Natural killer cell (primary cell): ENCODE measurements around the gene SLC2A4. TPM values are rescaled to one million over a fixed set of nuclear protein-coding genes. Genes with fewer than 3 reads are reported as not detected.

Experiments
- ATAC-seq, 3 donors: fragments of 150-1000 bp in 2 of 3; fragments of 200-7000 bp in 1 of 3; cut with Tn5 transposase; 1 replicate in 1 of 3; 2 replicates in 2 of 3; pipeline ENCODE4 v1.10.0; 2021; ENCODE audit warnings: mild to moderate bottlenecking in 2 of 3, moderate library complexity in 2 of 3
- DNase-seq, 2 donors: peaks; one replicate each; pipeline versions ENCODE4 v3.0.0 to v3.0.0-alpha.2; 2013 to 2021; ENCODE audit warnings: mixed read lengths in 1 of 2
- H3K27ac ChIP-seq: one replicate; pipeline ENCODE4 v1.5.1; 2013; ENCODE audit warnings: mild to moderate bottlenecking, low read length
- H3K27me3 ChIP-seq: one replicate; pipeline ENCODE4 v1.6.1; 2013; ENCODE audit warnings: low read length; ENCODE audit not compliant: control insufficient read depth, insufficient read depth
- H3K36me3 ChIP-seq: one replicate; pipeline ENCODE4 v1.6.1; 2013; ENCODE audit warnings: low read length; ENCODE audit not compliant: control insufficient read depth, insufficient read depth
- H3K4me1 ChIP-seq: one replicate; pipeline ENCODE4 v1.6.1; 2013; ENCODE audit warnings: low read length; ENCODE audit not compliant: control insufficient read depth, insufficient read depth
- H3K4me3 ChIP-seq: one replicate; pipeline ENCODE4 v1.5.1; 2013; ENCODE audit warnings: low read length
- H3K9me3 ChIP-seq: one replicate; pipeline ENCODE4 v1.6.1; 2013; ENCODE audit warnings: low read length; ENCODE audit not compliant: control insufficient read depth, insufficient read depth
- H3K27ac Mint-ChIP-seq, 2 donors: one replicate each; pipeline ENCODE4 v1.8.0; 2022; ENCODE audit warnings: mild to moderate bottlenecking in 2 of 2, mixed read lengths in 2 of 2, moderate library complexity in 1 of 2
- H3K27me3 Mint-ChIP-seq, 2 donors: one replicate each; pipeline ENCODE4 v1.8.0; 2022; ENCODE audit warnings: low read depth in 2 of 2, mixed read lengths in 2 of 2
- H3K36me3 Mint-ChIP-seq: one replicate; pipeline ENCODE4 v1.8.0; 2022; ENCODE audit warnings: mixed read lengths
- H3K4me1 Mint-ChIP-seq, 2 donors: one replicate each; pipeline ENCODE4 v1.8.0; 2022; ENCODE audit warnings: mixed read lengths in 2 of 2
- H3K4me3 Mint-ChIP-seq: one replicate; pipeline ENCODE4 v1.8.0; 2022; ENCODE audit warnings: mild to moderate bottlenecking, moderate library complexity, mixed read lengths
- H3K9me3 Mint-ChIP-seq, 2 donors: one replicate each; pipeline ENCODE4 v1.8.0; 2022; ENCODE audit warnings: mixed read lengths in 2 of 2
- CTCF ChIP-seq: fragments of 200-600 bp; IDR thresholded peaks from one replicate; pipeline ENCODE4 v1.8.0; 2022; ENCODE audit warnings: antibody characterized with exemption
- WGBS: methylation state at CpG from one replicate; pipeline ENCODE4 v1.1.7; 2013; ENCODE audit warnings: missing lambda C conversion rate; ENCODE audit not compliant: insufficient coverage; 5-methylcytosine and 5-hydroxymethylcytosine counted together
- intact Hi-C: fragments of 100-400 bp; cut with micrococcal nuclease; formaldehyde crosslinking; loops from one replicate; pipeline ENCODE4 v1.14.2; 2022
- total RNA-seq, 4 donors: library from RNA; stranded (reverse); fragments of 120-200 nt in 1 of 4; gene quantifications; one replicate each; pipeline versions ENCODE4 v1.2.3 to v1.2.4, GENCODE V29; 2013 to 2022

SLC2A4 gene
- total RNA-seq, 3 donors from 2014 or later (not counting 1 experiment from before 2014, with no cell fraction given), result not detected

GRCh38 chr17:7322520-7323194 is 41.1 kb downstream of the SLC2A4 start:
- H3K4me1 ChIP-seq, result peaks cover 6% of the 10 kb centered on the region
- no peak overlapping the region for H3K4me3 ChIP-seq
- peaks cover 49% of the 10 kb centered on the region for H3K36me3 ChIP-seq
- TF ChIP-seq CTCF, result no peak
- H3K27ac Mint-ChIP-seq, result no peak overlapping the region
- H3K27me3 ChIP-seq, result no peaks in the 10 kb centered on the region
- no peak overlapping the region for H3K27ac ChIP-seq
- no peaks in the 10 kb centered on the region for H3K36me3 Mint-ChIP-seq
- WGBS, result 97% methylated on average over 22 of the region's 22 CpGs
- intact Hi-C loops, result no loop called here
- no peak for DNase-seq
- H3K4me1 Mint-ChIP-seq, result peaks cover 0 to 13% of the 10 kb centered on the region in 2 donors
- no peaks in the 10 kb centered on the region for H3K9me3 ChIP-seq
- ATAC-seq, result no peak
- no peaks in the 10 kb centered on the region for H3K9me3 Mint-ChIP-seq
- no peaks in the 10 kb centered on the region for H3K27me3 Mint-ChIP-seq
- H3K4me3 Mint-ChIP-seq, result no peak overlapping the region

GRCh38 chr17:7323731-7324437 is 42.4 kb downstream of the SLC2A4 start:
- intact Hi-C loops, result no loop called here
- H3K36me3 Mint-ChIP-seq, result no peaks in the 10 kb centered on the region
- H3K4me3 ChIP-seq, result no peak overlapping the region
- TF ChIP-seq CTCF, result peak; percentile 82
- 70% methylated on average over 39 of the region's 39 CpGs for WGBS
- ATAC-seq, result peak in 2 of 3 donors; percentile 53 to 54
- H3K27me3 Mint-ChIP-seq, result no peaks in the 10 kb centered on the region
- peaks cover 14% of the 10 kb centered on the region for H3K4me1 ChIP-seq
- H3K27ac Mint-ChIP-seq, result no peak overlapping the region
- no peaks in the 10 kb centered on the region for H3K27me3 ChIP-seq
- H3K36me3 ChIP-seq, result peaks cover 43% of the 10 kb centered on the region
- no peak overlapping the region for H3K4me3 Mint-ChIP-seq
- no peaks in the 10 kb centered on the region for H3K9me3 ChIP-seq
- peak; percentile 66 to 79 for DNase-seq
- H3K27ac ChIP-seq, result no peak overlapping the region
- peaks cover 11 to 25% of the 10 kb centered on the region in 2 donors for H3K4me1 Mint-ChIP-seq
- H3K9me3 Mint-ChIP-seq, result no peaks in the 10 kb centered on the region

- no peak overlapping the region for H3K27ac Mint-ChIP-seq
Measured at GRCh38 chr17:7324438-7324779, 42.9 kb downstream of the SLC2A4 start.

More at GRCh38 chr17:7324438-7324779, 42.9 kb downstream of the SLC2A4 start:
- H3K4me1 ChIP-seq, result peaks cover 14% of the 10 kb centered on the region
- no peaks in the 10 kb centered on the region for H3K27me3 Mint-ChIP-seq
- H3K9me3 Mint-ChIP-seq, result no peaks in the 10 kb centered on the region
- H3K4me3 ChIP-seq, result no peak overlapping the region
- no peak overlapping the region for H3K27ac ChIP-seq
- ATAC-seq (no peak), DNase-seq (no peak)
- TF ChIP-seq CTCF, result peak; percentile 32
- H3K9me3 ChIP-seq, result no peaks in the 10 kb centered on the region
- intact Hi-C loops, result no loop called here
- H3K36me3 ChIP-seq, result peaks cover 43% of the 10 kb centered on the region
- H3K36me3 Mint-ChIP-seq, result no peaks in the 10 kb centered on the region
- H3K4me1 Mint-ChIP-seq, result peaks cover 13 to 26% of the 10 kb centered on the region in 2 donors
- no peaks in the 10 kb centered on the region for H3K27me3 ChIP-seq
- 85% methylated on average over 3 of the region's 3 CpGs for WGBS
- H3K4me3 Mint-ChIP-seq, result no peak overlapping the region
